GM12878 (cell line): Measurements from ENCODE around the gene PLOD2. TPM values are rescaled to one million over a fixed set of nuclear protein-coding genes. Genes with fewer than 3 reads are reported as not detected.

Experiments
- ATAC-seq: fragments of 200-7000 bp; cut with Tn5 transposase; 3 replicates; pipeline ENCODE4 v1.9.1; 2020; ENCODE audit warnings: mild to moderate bottlenecking, moderate library complexity
- BruUV-seq: library from RNA; stranded (reverse); fragments of 400-500 nt; replicated peaks from 2 replicates; lab custom pipeline; 2021; lab: Mats Ljungman, UMichigan
- CTCF ChIA-PET: fragments of 300-600 bp; sonication (Branson Sonifier 250); formaldehyde crosslinking; extraction: SDS; loops from one replicate; lab custom pipeline; 2021; ENCODE audit warnings: inconsistent platforms; lab: Yijun Ruan, JAX
- POLR2A ChIA-PET: fragments of 350-600 bp; formaldehyde crosslinking; extraction: SDS; loops from one replicate; lab custom pipeline; 2021; ENCODE audit warnings: inconsistent platforms; lab: Charles Lee
- RAD21 ChIA-PET: fragments of 300-600 bp; sonication (Branson Sonifier 250); formaldehyde crosslinking; loops from one replicate; lab custom pipeline; 2023; ENCODE audit warnings: antibody characterized with exemption; ENCODE audit not compliant: unreplicated experiment; lab: Charles Lee
- SMC1A ChIA-PET: fragments of 300-600 bp; sonication (Branson Sonifier 250); formaldehyde crosslinking; loops from one replicate; lab custom pipeline; 2023; ENCODE audit not compliant: unreplicated experiment, uncharacterized antibody; lab: Charles Lee
- DNase-seq: peaks from one replicate; pipeline ENCODE4 v3.0.0-alpha.2; 2011; ENCODE audit warnings: low read depth, low spot score
- FAIRE-seq: peaks from 3 replicates; lab custom pipeline; 2011; peaks lifted over from hg19 to GRCh38; lab: Jason Lieb, UNC
- H2AFZ ChIP-seq: 2 replicates; pipeline ENCODE4 v1.6.0; 2011; ENCODE audit warnings: low read depth, low read length, control low read depth; ENCODE audit not compliant: control insufficient read depth
- H3K27ac ChIP-seq: 2 replicates; pipeline ENCODE4 v1.5.1; 2011; ENCODE audit warnings: control low read depth; ENCODE audit not compliant: control insufficient read depth, insufficient read depth
- H3K27me3 ChIP-seq, 2 experiments: replicated peaks in 1 of 2; 2 replicates each; pipeline versions ENCODE4 v1.6.0 to v1.6.1; 2011; ENCODE audit warnings: low read length in 1 of 2; ENCODE audit not compliant: control insufficient read depth in 2 of 2, insufficient read depth in 2 of 2
- H3K36me3 ChIP-seq, 2 experiments: 2 replicates each; pipeline ENCODE4 v1.5.1; 2011; ENCODE audit warnings: low read length in 1 of 2; ENCODE audit not compliant: control insufficient read depth in 2 of 2, insufficient read depth in 2 of 2
- H3K4me1 ChIP-seq: 2 replicates; pipeline ENCODE4 v1.6.1; 2011; ENCODE audit warnings: mild to moderate bottlenecking, low read length, moderate library complexity, mixed read lengths; ENCODE audit not compliant: control insufficient read depth, insufficient read depth
- H3K4me2 ChIP-seq: 2 replicates; pipeline ENCODE4 v1.6.0; 2011; ENCODE audit warnings: control low read depth; ENCODE audit not compliant: control insufficient read depth, insufficient read depth
- H3K4me3 ChIP-seq: fragments of 200-600 bp; sonication (generic); 2 replicates; pipeline ENCODE4 v1.5.1; 2016
- H3K79me2 ChIP-seq: 2 replicates; pipeline ENCODE4 v1.6.0; 2011; ENCODE audit warnings: low read length; ENCODE audit not compliant: control insufficient read depth, insufficient read depth
- H3K9ac ChIP-seq: 2 replicates; pipeline ENCODE4 v1.8.0; 2011; ENCODE audit warnings: low read length, control low read depth, mixed read lengths; ENCODE audit not compliant: control insufficient read depth, insufficient read depth
- H3K9me3 ChIP-seq: replicated peaks from 3 replicates; pipeline ENCODE4 v1.5.1; 2011; ENCODE audit warnings: mild to moderate bottlenecking, low read length; ENCODE audit not compliant: control insufficient read depth, insufficient read depth
- H4K20me1 ChIP-seq: 2 replicates; pipeline ENCODE4 v1.6.0; 2011; ENCODE audit not compliant: control insufficient read depth, insufficient read depth
- CBX3 ChIP-seq: fragments of 200-600 bp; sonication (generic); IDR thresholded peaks from 2 replicates; pipeline ENCODE4 v1.6.1; 2016; ENCODE audit warnings: low read depth, borderline replicate concordance
- CHD1 ChIP-seq: IDR thresholded peaks from 2 replicates; pipeline ENCODE4 v1.6.1; 2012; ENCODE audit warnings: low read depth, low read length, improper control_type of control experiment
- CHD4 ChIP-seq: fragments of 200-600 bp; sonication (generic); IDR thresholded peaks from 2 replicates; pipeline ENCODE4 v1.6.1; 2016; ENCODE audit warnings: mild to moderate bottlenecking
- IKZF2 ChIP-seq, 2 experiments: fragments of 450-650 bp; IDR thresholded peaks; 2 replicates each; pipeline ENCODE4 v1.6.1; 2017; ENCODE audit warnings: mild to moderate bottlenecking in 2 of 2, moderate library complexity in 2 of 2
- NR2C2 ChIP-seq: IDR thresholded peaks from 2 replicates; pipeline ENCODE4 v1.6.1; 2011; ENCODE audit warnings: borderline replicate concordance, low read depth; ENCODE audit not compliant: control insufficient read depth, insufficient read length
- NR2F1 ChIP-seq: fragments of 450-650 bp; conservative IDR thresholded peaks from 2 replicates; pipeline ENCODE4 v1.6.1; 2017; ENCODE audit warnings: mild to moderate bottlenecking
- NRF1 ChIP-seq: conservative IDR thresholded peaks from 2 replicates; pipeline ENCODE4 v1.6.1; 2011; ENCODE audit warnings: mild to moderate bottlenecking, low read depth, low read length, improper control_type of control experiment
- PAX5 ChIP-seq: IDR thresholded peaks from 2 replicates; pipeline ENCODE4 v1.6.1; 2011; ENCODE audit warnings: low read depth, low read length, borderline replicate concordance
- POLR2A ChIP-seq: IDR thresholded peaks from 2 replicates; pipeline ENCODE4 v1.6.1; 2011; ENCODE audit warnings: low read depth, mild to moderate bottlenecking, low read length
- RELA ChIP-seq: fragments of 450-650 bp; IDR thresholded peaks from 2 replicates; pipeline ENCODE4 v1.8.0; 2014; ENCODE audit warnings: borderline replicate concordance; ENCODE audit not compliant: partially characterized antibody
- SUZ12 ChIP-seq: fragments of 200-600 bp; sonication (generic); IDR thresholded peaks from one replicate; pipeline ENCODE4 v1.6.1; 2018; ENCODE audit warnings: antibody characterized with exemption, mild to moderate bottlenecking; ENCODE audit not compliant: unreplicated experiment
- TBL1XR1 ChIP-seq: IDR thresholded peaks from 2 replicates; pipeline ENCODE4 v1.6.1; 2012; ENCODE audit warnings: low read depth, low read length, improper control_type of control experiment
- WRNIP1 ChIP-seq: IDR thresholded peaks from 2 replicates; pipeline ENCODE4 v1.6.1; 2011; ENCODE audit warnings: low read depth, low read length, improper control_type of control experiment, borderline replicate concordance
- ZNF274 ChIP-seq: IDR thresholded peaks from one replicate; pipeline ENCODE4 v1.8.0; 2011; ENCODE audit not compliant: insufficient read length, insufficient read depth
- WGBS: methylation state at CpG from one replicate; pipeline ENCODE4 v1.1.6; 2016; ENCODE audit warnings: low lambda C conversion rate; ENCODE audit not compliant: insufficient replicate concordance, insufficient coverage; ENCODE audit errors: missing lambda C conversion rate; 5-methylcytosine and 5-hydroxymethylcytosine counted together
- in situ Hi-C: fragments of 300-500 bp; cut with MboI; formaldehyde crosslinking; loops from 9 replicates; pipeline ENCODE4 v1.14.3; 2018; ENCODE audit warnings: mixed read lengths
- intact Hi-C: fragments of 100-400 bp; cut with micrococcal nuclease; formaldehyde crosslinking; loops from one replicate; pipeline ENCODE4 v1.14.2; 2022; ENCODE audit not compliant: unreplicated experiment
- polyA plus RNA-seq, 11 experiments: library from polyadenylated mRNA; depleted of rRNA in 4 of 11; unstranded in 6 of 11; stranded (reverse) in 5 of 11; fragments of >200 nt; fragmentation: Nextera tagmentation in 4 of 11; fragmentation: Illumina TruSeq in 1 of 11; extraction: Ambion mirVana in 4 of 11; extraction: Trizol in 1 of 11; gene quantifications; 1 replicate in 1 of 11; 2 replicates in 10 of 11; pipeline versions ENCODE4 v1.2.1 to v1.2.3, GENCODE V29; 2011 to 2016; ENCODE audit warnings: inconsistent platforms in 2 of 11, missing spikeins in 2 of 11, low read depth in 1 of 11
- total RNA-seq, 4 experiments: library from RNA; depleted of rRNA in 3 of 4; stranded (reverse); fragments of >200 nt in 3 of 4; fragmentation: Illumina TruSeq in 1 of 4; extraction: Trizol in 1 of 4; gene quantifications; 2 replicates each; pipeline versions ENCODE4 v1.2.1 to v1.2.3, GENCODE V29; 2013 to 2021
- TF ChIP-seq, protein P1 (sequence below): IDR thresholded peaks from 2 replicates; pipeline ENCODE4 v1.6.1; 2012; ENCODE audit warnings: low read depth, low read length, improper control_type of control experiment
- TF ChIP-seq, protein P2 (sequence below): fragments of 450-650 bp; IDR thresholded peaks from 2 replicates; pipeline ENCODE4 v1.6.1; 2014; ENCODE audit warnings: mild to moderate bottlenecking

Gene PLOD2
- total and polyA plus RNA-seq, 10 of the 15 experiments (the other 5 are each of a cell fraction or from before 2014, with no cell fraction given), result 0.03 to 0.56 (median 0.33) TPM; not detected in 4

DNA sequence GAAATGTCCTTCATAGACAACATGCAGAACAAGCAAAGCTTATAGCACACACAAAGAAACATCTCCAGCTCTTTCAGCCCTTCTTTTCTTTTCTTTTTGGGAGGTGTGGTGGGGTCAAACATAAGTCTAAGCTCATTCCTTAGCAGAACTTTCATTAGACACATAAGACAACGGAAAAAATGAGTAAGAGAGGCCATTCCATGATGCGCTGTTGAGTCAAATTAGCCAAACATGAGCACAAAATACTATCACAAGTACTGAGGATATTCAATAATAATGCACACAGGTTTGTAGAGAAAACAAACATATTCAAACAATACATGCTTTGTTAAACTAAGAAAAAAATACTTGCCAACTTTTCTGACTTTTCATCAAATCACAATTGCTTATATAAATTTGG, 83.0 kb downstream of the PLOD2 start:
- in situ Hi-C loops (no loop called here), intact Hi-C loops (no loop called here)
- no peaks in the 10 kb centered on the region for H3K27me3 ChIP-seq
- no peak overlapping the region for H2AFZ ChIP-seq
- no peak overlapping the region for H3K4me2 ChIP-seq
- ATAC-seq (no peak), FAIRE-seq (no peak), DNase-seq (no peak)
- RAD21 ChIA-PET, result no interaction called here
- TF ChIP-seq CHD1 (no peak), ZNF274 (no peak), SUZ12 (no peak), RELA (no peak), CHD4 (no peak), IKZF2 (IDR thresholded peaks at IDR 0.05) (no peak), PAX5 (no peak), POLR2A (no peak), CBX3 (no peak), NR2F1 (no peak), NR2C2 (no peak), NRF1 (no peak), TBL1XR1 (no peak), WRNIP1 (no peak)
- TF ChIP-seq, protein P1, sequence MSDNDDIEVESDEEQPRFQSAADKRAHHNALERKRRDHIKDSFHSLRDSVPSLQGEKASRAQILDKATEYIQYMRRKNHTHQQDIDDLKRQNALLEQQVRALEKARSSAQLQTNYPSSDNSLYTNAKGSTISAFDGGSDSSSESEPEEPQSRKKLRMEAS, result no peak
- TF ChIP-seq, protein P2, sequence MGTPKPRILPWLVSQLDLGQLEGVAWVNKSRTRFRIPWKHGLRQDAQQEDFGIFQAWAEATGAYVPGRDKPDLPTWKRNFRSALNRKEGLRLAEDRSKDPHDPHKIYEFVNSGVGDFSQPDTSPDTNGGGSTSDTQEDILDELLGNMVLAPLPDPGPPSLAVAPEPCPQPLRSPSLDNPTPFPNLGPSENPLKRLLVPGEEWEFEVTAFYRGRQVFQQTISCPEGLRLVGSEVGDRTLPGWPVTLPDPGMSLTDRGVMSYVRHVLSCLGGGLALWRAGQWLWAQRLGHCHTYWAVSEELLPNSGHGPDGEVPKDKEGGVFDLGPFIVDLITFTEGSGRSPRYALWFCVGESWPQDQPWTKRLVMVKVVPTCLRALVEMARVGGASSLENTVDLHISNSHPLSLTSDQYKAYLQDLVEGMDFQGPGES, result no peak
- no peaks in the 10 kb centered on the region for H4K20me1 ChIP-seq
- no peak overlapping the region for H3K9ac ChIP-seq
- H3K36me3 ChIP-seq, result no peaks in the 10 kb centered on the region
- SMC1A ChIA-PET, result interaction anchor here (1.4 kb wide), 1 partner anchor 12 kb away, joined by 3 read pairs; no protein-coding TSS in a partner anchor
- no peaks in the 10 kb centered on the region for H3K4me1 ChIP-seq
- no peak overlapping the region for H3K4me3 ChIP-seq
- WGBS, result 44% methylated on average over 2 of the region's 2 CpGs
- POLR2A ChIA-PET, result no interaction called here
- CTCF ChIA-PET, result interaction anchor here (0.8 to 3.6 kb wide), 2 partner anchors 13 to 111 kb away, joined by 3 to 16 read pairs; no protein-coding TSS in a partner anchor
- BruUV-seq, result no TSS peak
- H3K27ac ChIP-seq, result no peak overlapping the region
- no peaks in the 10 kb centered on the region for H3K9me3 ChIP-seq
- H3K79me2 ChIP-seq, result no peaks in the 10 kb centered on the region
